GM18867 (cell line): ENCODE measurements around the gene BNIP5.
A peak's percentile ranks its signal among the peaks of the same experiment; 100 is the strongest.
"Not testable (repeated sequence)": the region's sequence is repeated elsewhere in the genome, so short reads cannot be mapped to it uniquely, and the experiment has no call there.

Experiments used
- ATAC-seq: cut with Tn5 transposase; IDR thresholded peaks from one replicate; pipeline ENCODE4 v1.9.1; 2021; ENCODE audit warnings: mild to moderate bottlenecking, moderate library complexity; ENCODE audit not compliant: unreplicated experiment

Gene BNIP5

GRCh38 chr6:36368421-36368820, 31.7 kb upstream of the BNIP5 start:
- ATAC-seq = no peak

- ATAC-seq = no peak
Measured at GRCh38 chr6:36367743-36368142, 31.1 kb upstream of the BNIP5 start.

GRCh38 chr6:36364669-36365479, 28.2 kb upstream of the BNIP5 start:
- ATAC-seq = no peak

- not testable (repeated sequence) for ATAC-seq
Measured at GRCh38 chr6:36364061-36364635, 27.5 kb upstream of the BNIP5 start.

- ATAC-seq = not testable (repeated sequence)
Measured at GRCh38 chr6:36363371-36363752, 26.7 kb upstream of the BNIP5 start.

GRCh38 chr6:36362551-36363370, 26.1 kb upstream of the BNIP5 start:
- no peak for ATAC-seq

GRCh38 chr6:36361071-36361470, 24.4 kb upstream of the BNIP5 start:
- ATAC-seq = no peak

- peak; percentile 50 for ATAC-seq
Measured at GRCh38 chr6:36360241-36361054, 23.8 kb upstream of the BNIP5 start.

GRCh38 chr6:36358226-36358915, 21.7 kb upstream of the BNIP5 start:
- ATAC-seq = no peak

- peak; percentile 41 for ATAC-seq
Measured at GRCh38 chr6:36357872-36358225, 21.2 kb upstream of the BNIP5 start.

- no peak for ATAC-seq
Measured at GRCh38 chr6:36355819-36356218, 19.1 kb upstream of the BNIP5 start.

GRCh38 chr6:36353411-36353915, 16.8 kb upstream of the BNIP5 start:
- ATAC-seq = no peak

- ATAC-seq = no peak
Measured at GRCh38 chr6:36352477-36353157, 15.9 kb upstream of the BNIP5 start.

- ATAC-seq = no peak
Measured at GRCh38 chr6:36350681-36351571, 14.2 kb upstream of the BNIP5 start.

- no peak for ATAC-seq
Measured at GRCh38 chr6:36350082-36350481, 13.4 kb upstream of the BNIP5 start.

- no peak for ATAC-seq
Measured at GRCh38 chr6:36349240-36349639, 12.6 kb upstream of the BNIP5 start.

- no peak for ATAC-seq
Measured at GRCh38 chr6:36347621-36348020, 10.9 kb upstream of the BNIP5 start.

- no peak for ATAC-seq
Measured at GRCh38 chr6:36346486-36347273, 10.0 kb upstream of the BNIP5 start.
